Activated T-cell treated with anti-CD3 and anti-CD28 coated beads, Interleukin-2, amount 50 U/mL, for 24 hours (primary cell): ENCODE results near the gene CPZ.

ENCODE experiments used
- DNase-seq: peaks from one replicate; pipeline ENCODE4 v3.0.0-alpha.2; 2020
- H3K27ac Mint-ChIP-seq: 2 replicates; pipeline ENCODE4 v1.8.0; 2020; ENCODE audit warnings: mild to moderate bottlenecking, mixed read lengths
- H3K27me3 Mint-ChIP-seq: 2 replicates; pipeline ENCODE4 v1.8.0; 2020; ENCODE audit warnings: mixed read lengths
- H3K36me3 Mint-ChIP-seq: 2 replicates; pipeline ENCODE4 v1.8.0; 2020; ENCODE audit warnings: low read depth, mixed read lengths
- H3K4me1 Mint-ChIP-seq: 2 replicates; pipeline ENCODE4 v1.8.0; 2020; ENCODE audit warnings: low read depth, mixed read lengths
- H3K4me3 Mint-ChIP-seq: 2 replicates; pipeline ENCODE4 v1.8.0; 2020; ENCODE audit warnings: mild to moderate bottlenecking, moderate library complexity, mixed read lengths
- H3K9me3 Mint-ChIP-seq: 2 replicates; pipeline ENCODE4 v1.8.0; 2020; ENCODE audit warnings: mixed read lengths

Gene CPZ

DNA sequence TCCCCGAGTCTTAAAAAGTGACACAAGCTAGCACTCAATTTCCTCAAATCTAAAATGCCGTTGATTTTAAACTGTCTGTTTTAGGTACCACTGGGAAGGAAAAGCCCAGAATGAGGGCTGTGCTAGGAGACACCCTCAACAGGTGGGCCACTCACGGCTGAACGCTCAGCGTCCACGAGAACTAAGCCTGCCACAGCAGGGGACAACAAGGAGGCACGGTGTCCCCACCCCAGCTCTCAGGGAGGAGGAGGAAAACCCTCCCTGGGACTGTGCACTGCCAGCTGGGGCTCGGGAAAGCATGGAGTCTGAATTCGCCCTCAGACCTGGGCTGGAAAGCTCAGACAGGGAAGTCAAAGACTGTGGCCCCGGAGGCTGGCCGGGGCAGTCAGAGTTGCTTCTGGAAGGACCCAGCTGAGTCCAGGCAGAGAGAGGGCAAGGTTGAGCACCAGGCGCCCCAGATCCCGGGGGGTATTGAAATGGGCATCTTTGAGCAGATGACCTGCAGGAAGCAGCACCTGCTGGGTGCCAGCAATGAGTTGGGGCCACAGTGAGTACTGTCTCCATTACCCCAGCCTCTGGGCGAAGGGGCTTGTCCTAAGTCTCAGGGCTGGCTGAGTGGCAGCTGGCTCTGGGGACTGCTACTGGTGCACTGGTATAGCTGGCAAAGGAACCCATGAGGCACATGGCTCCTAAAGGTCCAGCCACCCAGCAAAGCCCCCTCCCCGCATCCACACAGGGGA, 769 bp upstream of the CPZ start:
- Mint-ChIP-seq H3K4me1 (no peaks in the 10 kb centered on the region), H3K9me3 (no peaks in the 10 kb centered on the region), H3K4me3 (no peak overlapping the region), H3K27me3 (peaks cover 47% of the 10 kb centered on the region), H3K36me3 (no peaks in the 10 kb centered on the region), H3K27ac (no peak overlapping the region)
- no peak for DNase-seq

DNA sequence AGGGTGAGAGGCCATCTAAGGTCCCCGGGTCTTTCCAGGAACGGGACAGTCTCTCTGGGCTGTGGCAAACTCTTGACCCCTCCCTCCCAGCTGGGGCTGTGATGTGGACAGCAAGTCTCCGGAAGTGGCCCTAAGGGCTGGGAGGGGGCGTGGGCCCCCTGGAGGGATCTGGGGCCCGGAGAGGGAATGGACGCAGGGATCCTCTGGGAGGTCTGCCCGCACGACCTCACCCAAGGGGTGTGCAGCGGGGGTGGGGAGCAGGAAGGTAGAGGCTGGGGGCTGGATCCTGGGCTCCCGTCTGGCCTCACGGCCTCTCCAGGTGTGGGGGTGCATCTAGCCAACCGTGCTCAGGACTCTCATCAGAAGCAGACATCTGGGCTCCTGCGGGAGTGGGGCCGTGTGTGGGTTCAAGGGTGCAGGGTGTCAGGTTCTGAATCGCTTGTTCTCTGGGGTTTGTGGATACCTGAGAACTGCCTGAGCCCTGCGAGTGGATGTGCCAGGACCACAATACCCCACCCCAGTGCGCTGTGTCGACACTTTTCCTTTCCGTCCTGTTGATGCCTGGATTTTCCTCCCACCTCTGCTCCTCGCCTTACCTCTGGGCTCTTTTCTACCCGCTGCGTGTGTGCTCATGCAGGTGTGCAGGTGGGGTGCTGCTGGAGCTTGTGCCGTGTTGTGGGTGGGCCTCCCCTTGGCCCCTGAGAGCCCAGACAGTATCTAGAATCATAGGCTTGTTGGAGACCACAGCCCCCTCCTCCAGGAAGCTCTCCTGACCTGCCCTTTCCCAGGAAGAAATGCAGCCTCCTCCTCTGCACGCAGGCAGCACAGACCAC, 915 bp downstream of the CPZ start:
- Mint-ChIP-seq H3K27me3 (peaks cover 47% of the 10 kb centered on the region), H3K27ac (no peak overlapping the region), H3K36me3 (no peaks in the 10 kb centered on the region), H3K9me3 (no peaks in the 10 kb centered on the region), H3K4me3 (no peak overlapping the region), H3K4me1 (no peaks in the 10 kb centered on the region)
- DNase-seq = no peak

GRCh38 chr4:8594097-8595038, 1.8 kb downstream of the CPZ start:
- no peaks in the 10 kb centered on the region for H3K4me1 Mint-ChIP-seq
- H3K4me3 Mint-ChIP-seq = no peak overlapping the region
- no peak overlapping the region for H3K27ac Mint-ChIP-seq
- no peaks in the 10 kb centered on the region for H3K9me3 Mint-ChIP-seq
- DNase-seq = no peak
- H3K27me3 Mint-ChIP-seq = peaks cover 50% of the 10 kb centered on the region
- no peaks in the 10 kb centered on the region for H3K36me3 Mint-ChIP-seq

GRCh38 chr4:8595237-8596087, 2.9 kb downstream of the CPZ start:
- Mint-ChIP-seq H3K4me3 (no peak overlapping the region), H3K27me3 (peaks cover 45% of the 10 kb centered on the region), H3K36me3 (no peaks in the 10 kb centered on the region), H3K4me1 (no peaks in the 10 kb centered on the region), H3K27ac (no peak overlapping the region), H3K9me3 (no peaks in the 10 kb centered on the region)
- DNase-seq = no peak

DNA sequence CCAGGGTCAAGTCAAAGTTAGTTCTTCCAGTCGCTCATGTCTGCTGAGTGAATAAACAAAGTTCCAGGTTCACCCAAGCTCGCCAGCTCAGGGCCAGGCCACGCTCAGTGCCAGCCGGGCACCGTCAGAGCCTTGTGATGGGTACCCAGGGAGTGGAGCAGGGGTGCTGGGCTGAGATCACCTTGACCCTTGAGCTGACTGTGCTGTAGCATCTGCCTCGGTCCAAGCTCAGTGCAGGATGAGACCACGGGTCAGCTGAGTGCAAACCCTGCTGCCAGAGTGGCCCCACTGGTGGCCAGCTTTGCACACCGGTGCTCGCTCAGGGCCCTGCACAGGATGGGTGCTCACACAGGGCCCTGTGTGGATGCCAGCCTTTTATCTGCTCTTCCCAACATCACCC, 4.3 kb downstream of the CPZ start:
- H3K36me3 Mint-ChIP-seq = no peaks in the 10 kb centered on the region
- H3K4me1 Mint-ChIP-seq = no peaks in the 10 kb centered on the region

GRCh38 chr4:8597319-8597718, 4.8 kb downstream of the CPZ start:
- no peak overlapping the region for H3K4me3 Mint-ChIP-seq
- no peaks in the 10 kb centered on the region for H3K4me1 Mint-ChIP-seq
- H3K27ac Mint-ChIP-seq = no peak overlapping the region
- no peak for DNase-seq
- H3K27me3 Mint-ChIP-seq = peaks cover 26% of the 10 kb centered on the region
- no peaks in the 10 kb centered on the region for H3K9me3 Mint-ChIP-seq
- no peaks in the 10 kb centered on the region for H3K36me3 Mint-ChIP-seq

More for the DNA sequence above, 4.3 kb downstream of the CPZ start:
- H3K27ac Mint-ChIP-seq = no peak overlapping the region
- H3K9me3 Mint-ChIP-seq = no peaks in the 10 kb centered on the region
- H3K27me3 Mint-ChIP-seq = peaks cover 31% of the 10 kb centered on the region
- H3K4me3 Mint-ChIP-seq = no peak overlapping the region
- no peak for DNase-seq

- H3K4me3 Mint-ChIP-seq = no peak overlapping the region
- H3K4me1 Mint-ChIP-seq = no peaks in the 10 kb centered on the region
- no peaks in the 10 kb centered on the region for H3K36me3 Mint-ChIP-seq
- DNase-seq = no peak
- no peak overlapping the region for H3K27ac Mint-ChIP-seq
- H3K27me3 Mint-ChIP-seq = peaks cover 26% of the 10 kb centered on the region
- no peaks in the 10 kb centered on the region for H3K9me3 Mint-ChIP-seq
Observed at GRCh38 chr4:8597791-8598190, 5.2 kb downstream of the CPZ start.

- DNase-seq = no peak
- H3K27me3 Mint-ChIP-seq = peaks cover 19% of the 10 kb centered on the region
- H3K36me3 Mint-ChIP-seq = no peaks in the 10 kb centered on the region
- no peaks in the 10 kb centered on the region for H3K9me3 Mint-ChIP-seq
- no peak overlapping the region for H3K4me3 Mint-ChIP-seq
- no peaks in the 10 kb centered on the region for H3K4me1 Mint-ChIP-seq
- H3K27ac Mint-ChIP-seq = no peak overlapping the region
Observed at GRCh38 chr4:8598391-8599090, 6.0 kb downstream of the CPZ start.

DNA sequence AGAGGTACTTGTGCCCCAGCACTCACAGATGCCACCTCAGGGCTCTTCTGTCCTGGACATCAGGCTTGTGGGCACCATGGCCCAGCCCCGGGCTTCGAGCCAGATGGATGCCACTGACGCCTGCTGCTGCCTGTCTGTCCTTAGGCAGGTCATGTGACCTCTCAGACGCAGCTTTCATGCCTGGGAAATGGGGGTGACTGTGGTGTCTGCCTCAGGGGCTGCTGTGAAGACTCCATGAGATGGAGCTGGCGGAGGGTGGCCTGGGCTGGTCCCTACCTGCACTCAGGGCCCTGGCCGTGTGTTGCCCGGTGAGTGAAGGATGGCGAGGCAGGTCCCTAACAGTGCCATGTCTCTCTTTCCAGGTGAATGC, 6.5 kb downstream of the CPZ start:
- peaks cover 13% of the 10 kb centered on the region for H3K27me3 Mint-ChIP-seq
- no peaks in the 10 kb centered on the region for H3K36me3 Mint-ChIP-seq
- H3K4me1 Mint-ChIP-seq = no peaks in the 10 kb centered on the region
- no peaks in the 10 kb centered on the region for H3K9me3 Mint-ChIP-seq
- no peak for DNase-seq
- no peak overlapping the region for H3K4me3 Mint-ChIP-seq
- H3K27ac Mint-ChIP-seq = no peak overlapping the region

- no peaks in the 10 kb centered on the region for H3K4me1 Mint-ChIP-seq
- no peaks in the 10 kb centered on the region for H3K36me3 Mint-ChIP-seq
- H3K27me3 Mint-ChIP-seq = peaks cover 8% of the 10 kb centered on the region
- DNase-seq = no peak
- no peak overlapping the region for H3K4me3 Mint-ChIP-seq
- no peaks in the 10 kb centered on the region for H3K9me3 Mint-ChIP-seq
- no peak overlapping the region for H3K27ac Mint-ChIP-seq
Observed at GRCh38 chr4:8599657-8600056, 7.1 kb downstream of the CPZ start.

DNA sequence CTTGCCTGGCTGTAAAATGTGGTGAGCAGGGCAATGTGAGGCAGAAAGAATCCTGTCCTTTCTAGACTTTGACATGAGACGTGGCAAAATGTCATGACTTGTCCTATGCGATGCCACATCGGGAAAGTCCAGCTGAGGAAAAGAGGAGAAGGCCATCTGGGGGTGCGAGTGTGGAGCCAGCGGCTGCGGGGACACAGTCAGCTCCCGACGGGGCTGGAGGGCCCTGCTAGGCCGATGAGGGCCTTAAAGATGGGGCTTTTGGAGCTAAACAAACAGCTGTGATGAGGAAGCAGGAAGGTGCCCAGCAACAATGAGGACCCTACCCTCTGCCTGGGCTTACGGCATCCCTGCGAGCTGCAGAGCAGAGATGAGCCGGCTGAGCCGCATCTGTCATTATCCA, 7.7 kb downstream of the CPZ start:
- DNase-seq = no peak
- no peaks in the 10 kb centered on the region for H3K36me3 Mint-ChIP-seq
- H3K27me3 Mint-ChIP-seq = peaks cover 5% of the 10 kb centered on the region
- no peak overlapping the region for H3K4me3 Mint-ChIP-seq
- no peaks in the 10 kb centered on the region for H3K4me1 Mint-ChIP-seq
- H3K27ac Mint-ChIP-seq = no peak overlapping the region
- H3K9me3 Mint-ChIP-seq = no peaks in the 10 kb centered on the region

DNA sequence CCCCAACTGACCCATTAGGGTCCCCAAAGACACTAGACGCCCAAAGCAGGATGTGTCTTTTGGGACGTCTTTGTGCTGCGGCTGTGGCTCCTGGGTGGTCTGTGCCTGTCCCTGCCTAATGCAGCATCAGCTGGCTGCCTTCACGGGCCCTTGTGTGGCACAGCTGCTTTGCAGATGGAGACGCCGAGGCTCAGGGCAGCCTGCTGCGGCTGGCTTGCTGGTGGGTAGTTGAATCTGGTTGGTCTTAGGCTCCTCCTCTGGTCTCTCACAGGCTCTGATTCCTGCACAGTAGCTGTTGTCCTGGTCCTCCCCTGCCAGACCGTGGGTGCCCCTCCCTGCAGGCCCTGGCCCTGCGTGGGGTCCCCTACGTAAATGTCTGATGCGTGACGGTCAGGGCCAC, 8.1 kb downstream of the CPZ start:
- Mint-ChIP-seq H3K9me3 (no peaks in the 10 kb centered on the region), H3K27me3 (peaks cover 4% of the 10 kb centered on the region), H3K27ac (no peak overlapping the region), H3K36me3 (no peaks in the 10 kb centered on the region), H3K4me1 (no peaks in the 10 kb centered on the region), H3K4me3 (no peak overlapping the region)
- no peak for DNase-seq

- no peaks in the 10 kb centered on the region for H3K4me1 Mint-ChIP-seq
- H3K27me3 Mint-ChIP-seq = peaks cover 4% of the 10 kb centered on the region
- no peaks in the 10 kb centered on the region for H3K36me3 Mint-ChIP-seq
- no peak overlapping the region for H3K4me3 Mint-ChIP-seq
- no peaks in the 10 kb centered on the region for H3K9me3 Mint-ChIP-seq
- DNase-seq = no peak
- H3K27ac Mint-ChIP-seq = no peak overlapping the region
Observed at GRCh38 chr4:8601086-8601485, 8.5 kb downstream of the CPZ start.
